ENCODE data around the gene IL19. TPM values are rescaled to one million over a fixed set of nuclear protein-coding genes. Genes with fewer than 3 reads are reported as not detected.

The IL19 gene
- total and polyA plus RNA-seq, 2 donors from 2014 or later: 0.41 to 3.6 TPM

- no peak overlapping the region for H3K27ac ChIP-seq (ENCODE audit: low read depth in 2 of 2, low read length in 2 of 2)
- FAIRE-seq (no peak), DNase-seq (no peak)
- no peak overlapping the region for H3K4me3 ChIP-seq (ENCODE audit: low read length in 3 of 3)
- no peaks in the 10 kb centered on the region for H3K4me1 ChIP-seq (ENCODE audit: control insufficient read depth in 2 of 3, insufficient read depth in 2 of 3, low read depth in 1 of 3, low read length in 3 of 3)
- H3K9ac ChIP-seq (ENCODE audit: low read length in 3 of 3): no peak overlapping the region
- H3K9me3 ChIP-seq (ENCODE audit: control insufficient read depth in 2 of 3, insufficient read depth in 1 of 3, low read length in 3 of 3): no peaks in the 10 kb centered on the region
- TF ChIP-seq CTCF (IDR thresholded peaks at IDR 0.05; ENCODE audit: borderline replicate concordance, extremely low read depth, insufficient read depth): no peak
- intact Hi-C loops (cut with DNase I): no loop called here
- H3K27me3 ChIP-seq (ENCODE audit: control insufficient read depth, insufficient read depth, low read length): no peaks in the 10 kb centered on the region
- H3K36me3 ChIP-seq (ENCODE audit: control insufficient read depth in 2 of 3, insufficient read depth in 3 of 3, low read length in 3 of 3): no peaks in the 10 kb centered on the region
Observed at GRCh38 chr1:206803221-206803730, 32.7 kb downstream of the IL19 start.

GRCh38 chr1:206804156-206804737 lies 33.7 kb downstream of the IL19 start:
- Histone ChIP-seq H3K36me3 (ENCODE audit: control insufficient read depth in 2 of 3, insufficient read depth in 3 of 3, low read length in 3 of 3) (no peaks in the 10 kb centered on the region), H3K9me3 (ENCODE audit: control insufficient read depth in 2 of 3, insufficient read depth in 1 of 3, low read length in 3 of 3) (no peaks in the 10 kb centered on the region), H3K4me1 (ENCODE audit: control insufficient read depth in 2 of 3, insufficient read depth in 2 of 3, low read depth in 1 of 3, low read length in 3 of 3) (no peaks in the 10 kb centered on the region), H3K27me3 (ENCODE audit: control insufficient read depth, insufficient read depth, low read length) (no peaks in the 10 kb centered on the region), H3K27ac (ENCODE audit: low read depth in 2 of 2, low read length in 2 of 2) (no peak overlapping the region), H3K4me3 (ENCODE audit: low read length in 3 of 3) (no peak overlapping the region), H3K9ac (ENCODE audit: low read length in 3 of 3) (no peak overlapping the region)
- intact Hi-C loops (cut with DNase I): no loop called here
- FAIRE-seq (no peak), DNase-seq (no peak)
- TF ChIP-seq CTCF (IDR thresholded peaks at IDR 0.05; ENCODE audit: borderline replicate concordance, extremely low read depth, insufficient read depth): no peak

GRCh38 chr1:206805357-206805756 lies 34.8 kb downstream of the IL19 start:
- Histone ChIP-seq H3K9ac (ENCODE audit: low read length in 3 of 3) (no peak overlapping the region), H3K4me1 (ENCODE audit: control insufficient read depth in 2 of 3, insufficient read depth in 2 of 3, low read depth in 1 of 3, low read length in 3 of 3) (no peaks in the 10 kb centered on the region), H3K36me3 (ENCODE audit: control insufficient read depth in 2 of 3, insufficient read depth in 3 of 3, low read length in 3 of 3) (no peaks in the 10 kb centered on the region), H3K27me3 (ENCODE audit: control insufficient read depth, insufficient read depth, low read length) (no peaks in the 10 kb centered on the region), H3K9me3 (ENCODE audit: control insufficient read depth in 2 of 3, insufficient read depth in 1 of 3, low read length in 3 of 3) (no peaks in the 10 kb centered on the region), H3K27ac (ENCODE audit: low read depth in 2 of 2, low read length in 2 of 2) (no peak overlapping the region), H3K4me3 (ENCODE audit: low read length in 3 of 3) (no peak overlapping the region)
- intact Hi-C loops (cut with DNase I): no loop called here
- DNase-seq (no peak), FAIRE-seq (no peak)
- no peak for TF ChIP-seq CTCF (IDR thresholded peaks at IDR 0.05; ENCODE audit: borderline replicate concordance, extremely low read depth, insufficient read depth)

GRCh38 chr1:206808615-206809014 lies 38.0 kb downstream of the IL19 start:
- H3K4me3 ChIP-seq (ENCODE audit: low read length in 3 of 3): no peak overlapping the region
- intact Hi-C loops (cut with DNase I): no loop called here
- H3K9ac ChIP-seq (ENCODE audit: low read length in 3 of 3): no peak overlapping the region
- TF ChIP-seq CTCF (IDR thresholded peaks at IDR 0.05; ENCODE audit: borderline replicate concordance, extremely low read depth, insufficient read depth): peak; percentile 20
- no peaks in the 10 kb centered on the region for H3K36me3 ChIP-seq (ENCODE audit: control insufficient read depth in 2 of 3, insufficient read depth in 3 of 3, low read length in 3 of 3)
- H3K27ac ChIP-seq (ENCODE audit: low read depth in 2 of 2, low read length in 2 of 2): no peak overlapping the region
- no peaks in the 10 kb centered on the region for H3K4me1 ChIP-seq (ENCODE audit: control insufficient read depth in 2 of 3, insufficient read depth in 2 of 3, low read depth in 1 of 3, low read length in 3 of 3)
- DNase-seq: peak in 4 of 5 donors; percentile 19 to 54 (median 50)
- peaks cover 0 to 7% (median 0%) of the 10 kb centered on the region in 3 donors for H3K9me3 ChIP-seq (ENCODE audit: control insufficient read depth in 2 of 3, insufficient read depth in 1 of 3, low read length in 3 of 3)
- H3K27me3 ChIP-seq (ENCODE audit: control insufficient read depth, insufficient read depth, low read length): no peaks in the 10 kb centered on the region
- no peak for FAIRE-seq
